Ammon's horn (tissue), 1 donor: ENCODE data around the gene PPM1G.
"Not testable (repeated sequence)": the region's sequence is repeated elsewhere in the genome, so short reads cannot be mapped to it uniquely, and the experiment has no call there.

Experiments
- DNase-seq: peaks from one replicate; pipeline ENCODE4 v3.0.0-alpha.2; 2016; ENCODE audit warnings: low spot score

The PPM1G gene

DNA sequence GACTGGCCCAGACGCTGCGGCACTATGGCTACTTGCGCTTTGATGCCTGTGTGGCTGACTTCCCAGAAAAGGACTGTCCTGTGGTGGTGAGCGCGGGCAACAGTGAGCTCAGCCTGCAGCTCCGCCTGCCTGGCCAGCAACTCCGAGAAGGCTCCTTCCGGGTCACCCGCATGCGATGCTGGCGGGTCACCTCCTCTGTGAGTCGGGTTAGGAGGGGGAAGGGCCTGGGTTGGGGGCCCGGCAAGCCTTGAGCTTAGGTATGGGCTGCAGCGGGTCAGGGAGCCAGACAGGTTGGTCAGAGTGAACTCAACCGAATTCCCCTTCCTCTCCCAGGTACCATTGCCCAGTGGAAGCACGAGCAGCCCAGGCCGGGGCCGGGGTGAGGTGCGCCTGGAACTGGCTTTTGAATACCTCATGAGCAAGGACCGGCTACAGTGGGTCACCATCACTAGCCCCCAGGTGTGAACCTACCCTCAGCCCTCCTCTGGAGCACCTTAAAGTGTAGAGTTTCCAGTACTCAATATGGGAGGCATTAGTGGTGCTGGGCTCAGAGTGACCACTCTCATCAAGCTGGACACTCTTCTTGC lies 33.8 kb downstream of the PPM1G start:
- no peak for DNase-seq

DNA sequence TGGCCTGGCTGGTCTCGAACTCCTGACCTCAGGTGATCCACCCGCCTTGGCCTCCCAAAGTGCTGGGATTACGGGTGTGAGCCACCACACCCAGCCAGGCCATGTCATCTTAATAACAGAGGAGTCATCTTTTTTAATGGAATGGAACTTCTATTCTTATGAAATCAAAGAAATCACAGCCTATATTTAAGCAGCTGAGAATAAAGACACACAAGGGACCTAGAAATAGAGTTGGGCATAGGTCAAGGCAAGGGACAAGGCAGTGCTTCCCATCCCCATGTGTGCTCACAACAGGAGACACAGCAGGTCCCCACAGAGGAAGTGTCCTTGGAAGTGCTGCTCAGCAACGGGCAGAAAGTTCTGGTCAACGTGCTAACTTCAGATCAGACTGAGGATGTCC lies 35.8 kb downstream of the PPM1G start:
- no peak for DNase-seq

DNA sequence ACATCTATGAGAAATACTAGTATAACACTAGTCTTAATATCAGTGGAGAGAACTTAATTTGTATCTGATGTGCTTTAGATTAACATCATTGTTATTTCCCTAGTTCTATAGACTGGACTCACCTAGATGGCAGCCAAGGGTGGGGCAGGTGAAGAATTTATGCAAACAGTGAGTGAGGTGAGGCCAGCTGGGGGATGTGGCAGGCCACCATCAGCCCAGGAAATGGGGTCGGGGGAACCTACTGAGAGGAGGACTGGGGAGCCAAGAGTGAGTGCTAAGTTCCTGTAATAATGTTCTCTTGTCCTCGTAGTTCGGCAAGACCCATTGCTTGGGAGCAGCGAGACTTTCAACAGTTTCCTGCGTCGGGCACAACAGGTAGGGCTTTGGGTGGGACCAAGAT lies 36.5 kb downstream of the PPM1G start:
- no peak for DNase-seq

DNA sequence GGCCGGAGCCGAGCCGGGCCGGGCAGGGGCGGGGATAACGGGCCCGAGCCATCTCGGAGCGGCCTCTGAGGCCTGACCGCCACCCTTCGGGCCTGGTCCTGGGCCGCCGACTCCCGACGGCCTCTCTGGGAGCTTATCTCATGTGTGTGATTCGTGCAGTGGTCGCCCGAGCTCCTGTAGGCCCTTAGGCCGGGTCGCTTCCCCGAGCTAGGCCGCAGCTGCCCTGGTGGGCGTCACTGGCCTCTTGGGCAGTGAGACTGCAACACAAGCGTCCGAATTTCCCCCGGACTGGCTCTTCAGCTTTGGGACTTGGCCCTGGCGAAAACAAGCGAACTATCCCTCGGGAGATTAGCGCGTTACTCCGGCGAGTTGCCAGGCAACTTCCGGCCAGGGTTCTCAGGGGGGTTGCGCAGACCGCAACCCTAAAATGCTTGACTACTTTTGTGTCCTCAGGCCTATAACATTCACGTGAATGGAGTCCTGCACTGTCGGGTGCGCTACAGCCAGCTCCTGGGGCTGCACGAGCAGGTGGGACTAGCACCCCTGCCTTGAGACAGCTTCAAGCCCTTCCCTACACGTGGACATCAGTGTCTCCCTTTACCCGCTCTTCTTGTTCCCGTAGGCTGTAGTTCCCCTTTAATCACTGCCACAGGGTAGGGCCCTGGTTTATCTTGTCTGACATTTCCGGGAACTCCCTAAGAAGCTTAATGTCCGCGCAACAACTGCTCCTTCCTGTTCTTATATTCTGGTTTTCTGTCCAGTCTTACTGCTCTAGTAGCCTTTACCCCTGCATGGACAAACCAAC lies 38.4 kb downstream of the PPM1G start:
- DNase-seq, result peak; percentile 29

DNA sequence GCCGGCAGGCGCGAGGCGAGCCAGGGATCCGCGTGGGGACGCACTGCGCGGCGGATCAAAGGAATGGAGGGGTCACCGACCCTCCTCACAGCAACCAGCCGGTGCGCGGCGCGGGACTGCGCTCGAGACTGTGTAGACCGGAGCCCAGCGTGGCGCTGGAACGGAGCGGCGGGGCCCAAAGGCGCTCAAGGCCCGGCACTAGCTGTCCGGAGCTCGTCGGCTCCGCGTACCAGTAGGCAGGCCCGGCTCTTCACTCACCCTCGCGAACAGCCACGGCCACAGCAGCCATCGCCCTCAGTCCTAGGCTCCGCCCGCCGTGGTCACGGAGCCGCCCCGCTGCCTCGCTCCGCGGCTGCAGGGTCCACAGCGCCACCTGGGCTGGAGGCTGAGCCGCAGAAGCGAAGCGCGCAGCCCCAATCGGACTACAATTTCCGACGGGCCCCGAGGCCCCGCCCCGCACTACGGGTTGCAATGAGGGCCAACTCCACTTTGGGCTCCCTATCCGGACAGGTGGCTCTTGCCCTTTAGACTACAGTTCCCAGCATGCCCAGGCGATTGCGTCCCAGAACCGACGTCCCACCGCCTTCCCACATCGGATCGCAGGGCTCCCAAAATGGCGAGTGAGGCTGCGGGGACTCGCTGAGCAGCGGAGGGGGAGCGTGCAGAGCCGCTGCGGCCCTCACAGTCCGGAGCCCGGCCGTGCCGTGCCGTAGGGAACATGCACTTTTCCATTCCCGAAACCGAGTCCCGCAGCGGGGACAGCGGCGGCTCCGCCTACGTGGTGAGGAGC lies 39.2 kb downstream of the PPM1G start, which contains the start of the genes EIF2B4 and SNX17:
Gene EIF2B4 (minus strand): TSS at position 313 of the 790 bp plus-strand sequence. CDS start 24 bp downstream, at position 289.
Gene SNX17 (plus strand): TSS at position 591 of the 790 bp plus-strand sequence. CDS start 128 bp downstream, at position 719.
- DNase-seq, result peak; percentile 99

DNA sequence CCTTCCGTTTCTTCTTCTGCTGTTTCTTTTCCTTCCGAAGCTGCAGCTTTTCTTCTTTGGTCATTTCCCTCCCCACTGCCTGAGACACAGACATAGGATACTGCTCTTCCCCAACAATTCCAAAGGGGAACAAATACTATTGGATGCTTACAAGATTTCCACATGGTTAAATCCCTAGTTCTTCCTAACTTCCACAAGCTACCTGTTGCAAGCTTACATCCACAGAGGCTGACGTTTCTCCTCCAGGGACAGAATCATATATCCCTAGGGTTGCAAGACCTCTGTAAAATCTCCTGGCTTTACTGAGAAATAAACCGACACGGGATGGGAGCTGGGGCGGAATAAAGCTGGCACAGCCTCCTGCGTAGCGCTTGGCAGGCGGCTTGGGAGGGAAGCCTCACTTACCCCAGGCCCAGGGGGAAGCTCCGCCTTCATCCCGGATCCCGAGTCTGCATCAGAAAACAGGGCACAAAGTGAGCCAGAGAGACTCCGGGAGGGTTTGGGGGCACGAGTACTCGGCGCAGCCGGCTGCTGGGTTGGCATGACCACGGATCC lies 39.8 kb downstream of the PPM1G start:
- DNase-seq, result peak; percentile 64

DNA sequence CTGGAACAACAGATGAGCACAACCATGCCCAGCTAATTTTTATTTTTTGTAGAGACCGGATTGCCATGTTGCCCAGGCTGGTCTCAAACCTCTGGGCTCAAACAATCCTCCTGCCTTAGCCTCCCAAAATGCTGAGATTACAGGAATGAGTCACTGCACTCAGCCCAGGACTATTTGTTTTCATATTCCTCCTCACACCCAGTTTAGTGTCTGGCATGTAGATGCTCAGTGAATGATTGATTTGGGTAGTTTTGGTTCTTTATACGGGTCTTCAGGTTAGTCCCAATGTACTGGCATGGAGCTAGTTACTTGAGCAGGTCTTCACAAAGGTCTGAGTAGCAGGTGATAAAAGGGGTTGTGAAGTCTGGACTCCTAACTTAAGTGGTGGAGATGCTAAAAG lies 45.5 kb downstream of the PPM1G start:
- no peak for DNase-seq

DNA sequence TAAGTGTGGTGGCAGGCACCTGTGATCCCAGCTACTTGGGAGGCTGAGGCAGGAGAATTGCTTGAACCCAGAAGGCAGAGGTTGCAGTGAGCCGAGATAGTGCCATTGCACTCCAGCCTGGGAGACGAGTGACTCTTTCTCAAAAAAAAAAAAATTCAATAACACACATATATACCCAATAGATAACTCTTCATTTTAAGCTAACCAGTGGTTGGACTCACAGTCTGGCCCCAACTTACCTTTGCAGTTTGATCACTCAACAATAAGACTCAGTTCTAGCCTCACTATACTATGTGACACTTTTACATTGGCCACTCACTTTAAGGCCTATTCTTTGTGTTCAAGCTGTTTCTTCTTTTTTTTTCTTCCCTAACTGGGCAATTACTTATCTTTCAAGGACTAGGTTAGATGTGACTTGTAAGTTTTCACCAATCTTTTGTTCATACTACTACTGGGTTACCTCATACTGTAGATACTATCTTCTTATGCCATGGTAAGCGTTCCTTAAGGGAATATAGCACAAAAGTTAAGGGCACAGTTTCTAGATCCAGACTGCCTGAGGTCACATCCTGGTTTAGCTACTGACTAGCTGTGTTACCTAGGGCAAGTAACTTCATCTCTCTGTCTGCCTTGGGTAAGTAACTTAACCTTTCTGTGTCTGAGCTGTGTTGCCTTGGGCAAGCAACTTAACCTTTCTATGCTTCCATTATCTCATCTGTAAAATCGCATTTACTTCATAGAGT lies 46.5 kb downstream of the PPM1G start:
- DNase-seq, result no peak

DNA sequence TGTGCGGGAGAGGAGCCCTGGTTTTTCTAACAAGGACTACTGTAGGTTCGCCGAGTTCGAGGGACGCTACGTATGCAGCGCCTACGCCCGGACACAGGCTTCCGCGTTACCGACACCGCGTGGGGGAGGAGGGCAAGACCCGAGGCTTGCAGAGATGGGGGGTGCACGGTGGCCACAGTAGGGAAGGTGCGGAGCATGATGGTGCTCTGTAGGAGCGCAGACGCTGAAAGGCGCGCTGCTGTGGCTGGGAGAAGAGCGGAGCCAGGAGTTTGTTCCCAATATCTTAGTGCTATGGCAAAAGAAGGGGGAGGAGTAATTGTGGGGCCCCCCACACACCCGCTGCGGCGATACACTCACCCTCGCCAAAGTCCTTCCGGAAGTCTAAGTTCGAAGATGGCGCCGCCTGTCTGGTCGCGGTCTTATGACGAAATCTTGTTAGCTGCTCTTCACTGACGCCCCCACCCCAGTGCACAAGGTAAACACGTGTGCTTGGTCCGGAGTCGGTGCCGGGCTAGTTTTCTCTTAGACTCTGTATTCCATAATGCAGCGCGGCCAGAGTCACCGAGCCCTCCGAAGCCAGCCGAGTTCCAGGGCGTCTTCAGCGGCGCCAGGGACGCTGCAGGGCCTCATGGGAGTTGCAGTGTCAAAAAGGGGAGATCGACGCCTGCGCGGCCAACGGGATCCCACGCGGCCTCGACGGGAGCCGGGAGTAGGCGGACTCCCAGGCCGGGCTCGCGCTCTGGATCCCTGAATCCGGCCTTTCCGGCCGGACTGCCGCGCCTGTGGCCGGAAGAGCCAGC lies 52.8 kb downstream of the PPM1G start, which contains the start of gene GTF3C2:
Gene GTF3C2 (minus strand): TSS at position 383 of the 800 bp plus-strand sequence. CDS start 13,210 bp downstream, outside the sequence.
- peak; percentile 97 for DNase-seq

DNA sequence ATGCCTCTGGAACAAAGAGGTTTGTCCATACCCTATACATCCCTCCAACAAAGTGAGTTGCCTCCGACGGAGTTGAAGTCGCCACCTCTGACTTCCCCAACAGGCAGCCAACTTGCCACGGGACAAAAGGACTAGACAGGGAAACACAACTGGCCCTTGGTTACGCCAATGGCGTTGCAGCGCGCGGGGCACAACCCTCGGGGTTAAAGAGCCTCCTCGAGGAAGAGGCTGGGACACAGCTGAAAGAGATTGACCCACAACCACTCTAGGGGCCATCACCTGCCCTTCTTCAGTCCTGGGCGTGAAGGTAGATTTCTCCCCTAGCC lies 53.4 kb downstream of the PPM1G start:
- peak; percentile 16 for DNase-seq

DNA sequence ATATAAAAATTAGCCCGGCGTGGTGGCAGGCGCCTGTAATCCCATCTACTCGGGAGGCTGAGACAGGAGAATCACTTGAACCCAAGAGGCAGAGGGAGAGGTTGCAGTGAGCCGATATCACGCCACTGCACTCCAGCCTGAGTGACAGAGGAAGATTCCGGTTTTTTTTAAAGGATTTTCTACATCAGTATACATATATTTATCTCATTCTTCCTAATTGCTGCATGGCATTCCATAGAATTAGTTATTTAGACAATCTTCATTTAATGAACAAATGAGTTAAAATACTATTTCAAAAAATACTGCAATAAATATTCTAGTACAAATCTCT lies 54.8 kb downstream of the PPM1G start:
- DNase-seq, result no peak

DNA sequence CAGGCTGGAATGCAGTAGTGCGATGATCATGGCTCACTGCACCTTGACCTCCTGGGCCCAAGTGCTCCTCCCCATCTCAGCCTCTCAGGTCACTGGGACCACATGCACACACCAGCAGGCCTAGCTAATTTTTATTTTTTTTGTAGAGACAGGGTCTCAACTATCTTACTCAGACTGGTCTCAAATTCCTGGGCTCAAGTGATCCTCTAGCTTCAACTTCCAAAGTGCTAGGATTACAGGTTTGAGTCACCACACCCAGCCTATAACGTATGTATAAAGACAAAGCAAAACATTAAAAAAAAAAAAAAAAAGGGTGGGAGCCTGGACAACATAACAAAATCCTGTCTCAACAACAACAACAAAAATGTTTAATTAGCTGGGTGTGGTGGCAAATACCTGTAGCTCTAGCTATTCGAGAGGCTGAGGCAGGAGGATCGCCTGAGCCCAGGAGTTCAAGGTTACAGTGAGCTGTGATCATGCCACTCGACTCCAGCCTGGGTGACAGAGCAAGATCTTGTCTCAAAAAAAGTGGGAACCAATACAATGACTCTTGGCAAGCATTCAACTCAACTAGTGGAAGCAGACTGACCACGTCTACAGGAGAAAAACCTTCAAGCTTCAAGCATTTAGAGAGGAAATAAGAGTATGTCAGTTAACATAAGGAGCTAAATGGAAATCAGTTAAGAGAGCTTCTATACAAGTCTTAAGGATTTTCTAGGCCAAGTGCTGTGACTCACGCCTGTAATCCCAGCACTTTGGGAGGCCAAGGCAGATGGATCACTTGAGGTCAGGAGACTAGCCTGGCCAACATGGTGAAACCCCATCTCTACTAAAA lies 55.4 kb downstream of the PPM1G start:
- no peak for DNase-seq

DNA sequence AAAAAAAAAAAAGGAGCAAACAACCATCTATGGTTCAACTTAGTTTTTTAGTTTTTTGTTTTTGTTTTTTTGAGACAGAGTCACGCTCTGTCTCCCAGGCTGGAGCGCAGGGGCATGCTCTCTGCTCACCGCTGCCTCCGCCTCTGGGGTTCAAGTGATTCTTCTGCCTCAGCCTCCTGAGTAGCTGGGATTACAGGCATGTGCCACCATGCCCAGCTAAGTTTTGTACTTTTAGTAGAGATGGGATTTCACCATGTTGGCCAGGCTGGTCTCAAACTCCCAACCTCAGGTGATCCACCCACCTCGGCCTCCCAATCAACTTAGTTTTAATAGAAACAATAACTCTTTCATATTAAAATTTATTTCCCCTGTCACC lies 56.0 kb downstream of the PPM1G start:
- not testable (repeated sequence) for DNase-seq

DNA sequence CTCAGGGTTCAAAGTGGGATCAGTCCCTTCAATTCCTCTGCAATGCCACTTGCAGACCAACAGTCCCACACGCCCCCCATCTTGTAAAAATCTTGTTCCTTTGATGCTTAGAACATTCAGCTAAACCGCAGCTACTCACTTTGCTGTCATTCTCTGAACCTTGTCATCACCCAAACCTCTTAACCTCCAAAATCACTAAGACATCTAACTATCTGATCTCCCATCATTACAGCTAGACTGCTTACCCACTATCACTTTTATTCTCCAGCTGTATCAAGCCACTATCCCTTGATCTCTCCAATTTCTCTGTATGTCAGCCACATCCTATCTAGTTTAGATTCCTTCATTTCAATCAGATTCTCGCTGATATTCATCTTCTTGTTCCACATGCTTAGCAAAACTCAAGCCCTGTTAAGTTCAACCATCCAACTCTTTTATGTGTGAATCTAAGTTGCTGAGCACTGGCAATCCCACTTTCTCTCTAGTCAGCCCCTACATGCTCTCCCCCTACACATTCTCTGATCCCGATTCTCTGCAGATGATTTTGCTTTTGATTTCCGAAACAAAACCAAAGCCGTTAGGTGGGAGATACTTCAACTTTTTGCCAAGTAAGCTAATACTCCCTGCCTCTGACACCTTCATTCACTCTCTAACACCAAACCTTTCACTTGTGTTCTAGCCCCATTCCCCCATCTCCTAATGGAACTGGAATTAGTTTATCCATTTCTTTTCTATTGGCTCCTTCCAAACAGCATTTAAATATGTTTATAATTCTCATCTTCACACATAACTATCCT lies 57.4 kb downstream of the PPM1G start:
- no peak for DNase-seq

DNA sequence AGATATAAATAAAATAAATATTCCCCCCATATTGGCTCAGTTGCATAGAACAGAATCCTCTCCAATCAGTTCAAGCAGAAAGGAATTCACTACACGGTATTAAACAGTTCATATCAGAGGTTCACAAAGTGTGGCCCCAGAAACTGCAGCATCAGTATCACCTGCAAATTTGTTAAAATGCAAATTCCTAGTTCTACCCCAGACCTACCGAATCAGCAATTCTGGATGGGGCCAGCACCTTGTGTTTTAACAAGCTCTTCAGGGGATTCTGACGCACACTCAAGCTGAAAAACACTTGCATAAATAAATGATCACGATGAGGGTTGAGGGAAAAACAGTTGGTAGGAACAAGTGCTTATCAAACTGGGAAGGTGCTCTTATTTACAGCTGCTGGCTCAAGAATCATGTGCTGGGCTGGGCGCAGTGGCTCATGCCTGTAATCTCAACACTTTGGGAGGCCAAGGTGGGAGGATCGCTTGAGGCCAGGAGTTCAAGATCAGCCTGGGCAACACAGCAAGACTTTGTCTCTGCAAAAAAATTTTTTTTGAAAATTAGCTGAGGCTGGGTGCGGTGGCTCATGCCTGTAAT lies 59.2 kb downstream of the PPM1G start:
- no peak for DNase-seq

DNA sequence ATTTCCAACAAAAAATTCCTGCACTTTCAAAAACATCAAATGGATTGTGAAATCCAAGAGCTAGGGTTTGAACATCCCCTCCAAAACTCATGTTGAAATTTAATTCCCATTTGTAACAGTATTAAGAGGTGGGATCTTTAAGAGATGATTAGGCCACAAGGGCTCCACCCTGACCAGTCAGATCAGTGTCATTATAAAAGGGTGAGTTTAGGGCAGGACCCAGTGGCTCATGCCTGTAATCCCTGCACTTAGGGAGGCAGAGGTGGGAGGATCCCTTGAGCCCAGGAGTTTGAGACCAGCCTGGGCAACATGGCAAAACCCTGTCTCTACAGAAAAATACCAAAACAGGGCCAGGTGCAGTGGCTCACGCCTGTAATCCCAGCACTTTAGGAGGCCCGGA lies 61.8 kb downstream of the PPM1G start:
- DNase-seq, result no peak

DNA sequence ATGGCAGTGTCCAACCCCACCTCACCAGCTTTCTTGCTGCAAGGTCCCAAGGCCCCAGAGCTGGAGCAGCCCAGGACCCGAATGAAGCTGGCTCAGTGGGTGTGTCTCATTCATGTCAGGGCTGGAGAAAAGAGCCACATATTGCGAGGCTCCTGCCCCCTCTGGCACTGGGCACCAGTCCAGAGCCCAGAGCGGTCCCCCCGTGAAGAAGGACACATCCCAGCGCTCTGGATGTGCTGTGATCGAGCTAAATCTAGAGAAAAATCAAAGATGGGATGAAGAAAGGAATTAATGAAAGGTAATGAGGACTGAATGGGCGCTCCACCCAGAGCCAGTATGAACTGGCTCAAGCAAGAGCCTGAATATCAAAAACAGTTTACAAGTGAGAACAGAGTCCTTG lies 73.2 kb downstream of the PPM1G start:
- DNase-seq, result no peak

DNA sequence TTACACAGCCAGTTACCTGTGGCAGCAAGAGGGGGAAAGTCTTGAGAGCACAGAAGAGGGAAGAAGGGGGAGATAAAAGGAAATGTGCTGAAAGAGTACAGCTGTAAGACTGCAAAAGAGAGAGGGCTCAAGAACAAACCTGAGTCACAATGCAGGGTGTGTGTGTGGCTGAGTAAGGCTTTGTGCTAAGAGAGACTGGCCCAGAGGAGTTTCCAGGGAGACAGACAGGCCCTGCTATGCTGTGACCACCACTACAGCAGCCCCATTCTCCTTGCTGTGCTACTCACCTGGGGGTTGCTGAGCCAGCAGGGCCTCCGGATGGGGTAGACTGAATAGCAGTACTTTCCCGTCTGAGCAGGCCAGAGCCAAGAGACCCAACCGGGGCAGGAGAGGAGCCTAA lies 74.1 kb downstream of the PPM1G start:
- no peak for DNase-seq
